HUDEP-2 (cell line): ENCODE results near the gene GADD45B.

Experiments used
- DNase-seq, 76 experiments: peaks; one replicate each; lab custom pipeline; 2025; ENCODE audit not compliant: unreplicated experiment in 76 of 76; lab: John Stamatoyannopoulos, UW

GADD45B gene, protein sequence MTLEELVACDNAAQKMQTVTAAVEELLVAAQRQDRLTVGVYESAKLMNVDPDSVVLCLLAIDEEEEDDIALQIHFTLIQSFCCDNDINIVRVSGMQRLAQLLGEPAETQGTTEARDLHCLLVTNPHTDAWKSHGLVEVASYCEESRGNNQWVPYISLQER

GRCh38 chr19:2475702-2476450, at the start of gene GADD45B:
Gene GADD45B, plus strand, starts transcription at chr19:2476127. Its CDS starts 232 bp downstream, at chr19:2476359.
- peak; percentile 56 to 99 (median 97) for DNase-seq

DNA sequence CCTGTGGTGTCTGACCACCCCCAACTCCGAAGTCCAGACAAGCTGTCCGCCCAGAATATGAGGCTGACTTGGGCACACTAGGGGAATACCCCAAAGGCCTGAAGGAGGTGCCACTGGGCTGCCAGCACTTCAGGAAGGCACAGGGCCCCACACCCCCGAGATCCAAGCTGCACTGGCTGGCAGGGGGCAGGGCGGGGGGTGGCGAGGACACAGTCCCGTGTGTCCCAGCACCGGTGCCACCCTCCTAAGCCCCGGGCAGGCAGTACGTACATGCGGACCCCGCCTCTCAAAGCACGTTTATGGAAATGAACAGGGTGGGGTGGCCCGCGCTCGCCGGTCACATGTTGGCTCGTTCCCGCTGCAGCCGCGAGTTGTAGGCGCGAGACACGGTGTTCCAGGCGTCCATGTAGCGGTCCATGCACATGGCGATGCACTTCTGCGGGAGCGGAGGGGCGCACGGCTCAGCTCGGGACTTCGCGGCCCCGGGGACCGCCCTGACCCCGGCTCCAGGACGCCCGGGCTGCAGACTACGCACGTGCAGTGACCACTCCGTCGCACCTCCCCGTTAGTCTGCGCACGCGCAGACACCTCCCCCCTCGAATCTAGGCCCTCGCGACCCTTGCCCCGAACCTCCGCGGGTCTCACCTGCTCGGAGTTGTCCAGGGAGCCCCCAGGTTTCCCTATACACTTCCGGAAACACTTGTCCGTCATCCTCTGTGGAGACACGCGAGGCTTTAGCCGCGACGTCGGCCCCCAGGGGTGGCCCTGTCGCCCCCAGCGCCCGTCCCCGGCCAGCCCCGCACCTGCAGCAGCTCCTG, 49.1 kb upstream of the GADD45B start:
- DNase-seq, result peak in 68 of 76 experiments; percentile 29 to 92 (median 68)

DNA sequence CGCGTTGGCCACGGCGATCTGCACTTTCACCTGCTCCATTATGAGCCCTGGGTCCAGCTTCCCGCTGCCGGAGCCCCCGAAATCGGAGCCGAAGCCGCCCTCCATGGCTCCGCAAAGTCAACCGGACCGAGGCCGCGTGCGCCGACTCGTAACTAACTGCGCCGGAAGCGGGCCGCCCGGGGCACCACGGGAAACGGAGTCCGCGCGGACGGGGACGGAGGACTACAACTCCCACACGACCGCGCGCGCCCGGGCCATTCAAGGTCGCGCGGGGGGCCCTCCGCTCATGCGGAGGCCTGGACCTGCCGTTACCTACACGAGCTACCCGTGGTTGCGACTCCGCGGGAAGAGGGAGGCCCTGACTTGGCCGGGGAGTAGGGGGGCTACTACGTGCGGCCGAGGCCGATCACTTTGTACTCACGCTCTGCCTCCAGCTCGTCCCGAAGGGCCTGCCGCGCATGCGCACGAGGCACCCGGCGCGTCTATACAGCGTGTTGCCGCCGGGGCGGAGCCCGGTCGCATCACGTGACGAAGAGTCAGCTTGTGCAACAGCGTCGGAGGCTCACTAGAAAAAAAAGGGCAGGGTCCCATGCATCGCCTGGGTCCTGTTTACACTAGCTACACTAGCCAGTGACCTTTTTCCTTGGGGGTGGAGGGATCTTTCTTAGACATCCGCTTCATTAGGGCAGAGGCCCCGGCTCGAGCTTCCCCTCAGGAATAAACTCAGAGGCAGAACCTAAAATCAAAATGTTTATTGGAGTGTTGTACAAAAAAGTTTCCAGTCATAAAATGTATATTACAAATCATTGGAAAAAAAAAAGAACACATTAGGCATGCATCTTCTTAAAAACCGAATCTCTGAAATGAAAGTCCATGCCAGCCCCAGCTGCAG, 48.3 kb upstream of the GADD45B start, which contains the start of gene TIMM13:
TIMM13 (minus strand) TSS at position 158 of the 892 bp plus-strand sequence; CDS start at position 105, 53 bp downstream.
- peak in 75 of 76 experiments; percentile 66 to 100 (median 95) for DNase-seq

- DNase-seq, result no peak
These were observed 47.6 kb upstream of the GADD45B start for GRCh38 chr19:2428321-2428690.

GRCh38 chr19:2428756-2429711, 46.9 kb upstream of the GADD45B start:
- DNase-seq, result no peak

DNA sequence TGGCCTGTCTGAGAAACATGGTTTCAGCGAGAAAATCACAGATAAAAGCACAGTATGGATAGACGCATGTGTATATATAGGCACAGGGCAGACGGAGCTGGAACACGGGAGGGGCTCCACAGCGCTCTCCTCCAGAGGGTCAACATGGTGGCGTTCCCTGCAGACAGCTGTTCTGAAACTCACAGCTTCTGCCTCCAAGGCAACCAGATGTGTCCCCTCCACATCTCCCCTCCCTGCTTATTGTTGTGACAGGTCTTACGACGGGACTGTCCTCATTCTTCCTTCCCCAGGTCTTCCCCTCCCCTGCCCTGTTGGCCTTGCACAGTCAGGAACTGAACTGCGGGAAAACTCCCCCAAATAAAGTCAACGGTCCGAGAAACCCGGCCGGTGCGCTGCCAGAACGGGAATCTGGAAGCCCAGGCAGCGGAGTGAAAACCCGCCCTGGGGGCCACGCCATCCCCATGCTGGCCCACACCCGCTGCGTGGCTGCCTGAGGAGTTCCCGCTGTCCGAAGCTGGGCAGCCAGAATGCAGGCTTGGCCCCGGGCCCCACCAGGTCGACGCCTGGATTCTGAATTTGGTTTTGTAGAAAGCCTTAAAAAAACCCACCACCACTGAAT, 45.9 kb upstream of the GADD45B start:
- DNase-seq, result no peak

GRCh38 chr19:2431318-2432055, 44.4 kb upstream of the GADD45B start:
- no peak for DNase-seq

DNA sequence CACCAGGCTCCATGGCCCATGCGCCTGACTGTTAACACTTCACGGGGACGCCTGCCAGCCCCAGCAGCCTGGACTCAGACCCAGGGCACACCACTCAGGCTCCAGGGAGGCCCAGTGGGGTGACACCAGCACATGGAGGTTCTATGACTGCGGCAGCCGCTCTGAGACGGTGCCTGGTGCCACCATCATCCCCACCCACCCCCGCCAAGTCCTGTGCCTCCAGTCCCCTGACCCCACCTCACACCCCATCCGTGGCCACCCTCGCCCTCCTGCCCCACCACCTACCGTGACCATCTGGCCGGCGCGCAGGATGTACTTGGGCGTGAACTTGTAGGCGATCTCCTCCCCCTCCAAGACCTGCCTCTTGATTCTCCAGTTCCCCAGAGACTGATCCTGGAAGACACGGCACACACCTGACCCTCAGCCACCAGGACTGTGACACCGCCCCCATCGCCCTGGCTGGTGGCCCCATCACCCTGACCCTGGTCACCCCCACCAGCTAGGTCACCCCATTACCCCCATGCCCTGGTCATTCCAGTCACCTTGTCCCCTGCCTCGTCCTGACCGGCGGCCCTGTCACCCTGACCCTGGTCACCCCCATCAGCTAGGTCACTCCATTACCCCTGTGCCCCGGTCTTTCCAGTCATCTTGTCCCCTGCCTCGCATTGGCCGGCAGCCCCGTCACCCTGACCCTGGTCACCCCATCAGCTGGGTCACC, 43.6 kb upstream of the GADD45B start:
- DNase-seq, result no peak

DNA sequence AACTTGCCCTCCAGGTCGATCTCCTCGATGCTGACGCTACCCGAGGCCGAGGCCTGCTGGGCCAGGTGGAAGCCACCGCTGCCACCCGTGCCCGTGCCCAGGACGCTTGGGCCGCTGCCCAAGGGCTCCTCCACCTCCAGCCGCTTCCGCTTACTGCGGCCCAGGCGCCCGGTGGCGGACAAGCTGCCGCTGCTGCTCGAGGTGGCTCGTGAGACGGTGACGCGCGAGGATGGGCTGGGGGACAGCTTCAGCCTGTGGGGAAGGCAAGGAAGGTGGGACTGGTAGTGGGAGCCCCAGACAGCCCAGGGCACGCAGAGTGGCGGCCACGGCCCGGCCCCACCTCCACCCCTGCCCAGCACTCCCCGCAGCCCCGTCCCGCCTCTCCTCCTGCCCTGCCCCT, 42.1 kb upstream of the GADD45B start:
- DNase-seq, result no peak

DNA sequence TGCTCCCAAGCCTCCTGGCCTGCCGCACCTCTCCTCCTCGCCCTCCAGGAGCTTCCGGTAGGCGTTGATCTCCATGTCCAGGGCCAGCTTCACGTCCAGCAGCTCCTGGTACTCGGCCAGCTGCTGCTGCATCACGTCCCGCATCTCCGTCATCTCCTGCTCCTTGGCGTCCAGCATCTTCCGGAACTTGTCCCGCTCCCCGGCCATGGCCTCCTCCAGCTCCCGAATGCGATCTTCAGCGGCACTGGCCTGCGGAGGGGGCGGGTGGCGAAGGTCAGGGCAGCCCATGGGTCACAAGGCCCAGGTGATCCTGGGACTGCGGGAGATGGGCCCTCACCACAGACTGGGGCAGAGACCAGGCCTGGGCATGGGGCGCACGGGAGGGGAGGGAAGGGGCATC, 41.7 kb upstream of the GADD45B start:
- DNase-seq, result no peak

GRCh38 chr19:2434721-2435265, 41.1 kb upstream of the GADD45B start:
- DNase-seq, result no peak

- no peak for DNase-seq
These were observed 39.5 kb upstream of the GADD45B start for GRCh38 chr19:2436384-2436783.

DNA sequence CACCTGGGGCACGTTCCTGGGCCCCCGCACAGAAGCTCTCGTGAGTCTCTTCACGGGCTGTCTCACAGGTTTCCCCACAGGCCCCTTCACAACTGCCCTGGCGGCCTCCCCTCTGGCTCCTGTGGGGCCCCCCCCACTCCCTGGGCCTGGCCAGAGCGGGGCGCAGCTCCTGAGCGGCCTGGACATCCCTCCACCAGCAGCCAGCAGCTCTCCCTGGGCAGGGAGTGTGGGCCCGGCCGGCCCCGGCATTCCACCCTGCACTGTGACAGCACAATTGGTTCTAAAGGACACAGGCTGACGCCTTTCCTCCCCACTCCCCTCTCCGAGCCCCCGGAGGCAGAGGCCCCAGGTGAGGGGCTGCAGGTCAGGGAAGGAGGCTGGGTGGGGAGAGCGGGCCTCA, 39.0 kb upstream of the GADD45B start:
- DNase-seq, result no peak

- DNase-seq, result no peak
These were observed 37.7 kb upstream of the GADD45B start for GRCh38 chr19:2438178-2438577.

DNA sequence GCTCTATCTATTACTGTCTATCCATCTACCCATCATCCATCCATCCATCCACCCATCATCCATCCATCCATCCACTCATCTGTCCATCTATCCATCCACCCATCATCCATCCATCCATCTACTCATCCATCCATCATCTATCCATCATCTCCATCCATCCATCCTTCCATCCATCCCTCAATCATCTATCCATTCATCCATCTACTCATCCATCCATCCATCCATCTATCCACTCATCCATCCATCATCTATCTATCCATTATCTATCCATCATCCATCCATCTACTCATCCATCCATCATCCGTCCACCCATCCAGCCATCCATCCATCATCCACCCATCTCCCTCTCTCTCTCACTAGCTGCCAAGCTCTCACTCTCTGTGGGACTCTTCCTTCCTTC, 35.4 kb upstream of the GADD45B start:
- no peak for DNase-seq

DNA sequence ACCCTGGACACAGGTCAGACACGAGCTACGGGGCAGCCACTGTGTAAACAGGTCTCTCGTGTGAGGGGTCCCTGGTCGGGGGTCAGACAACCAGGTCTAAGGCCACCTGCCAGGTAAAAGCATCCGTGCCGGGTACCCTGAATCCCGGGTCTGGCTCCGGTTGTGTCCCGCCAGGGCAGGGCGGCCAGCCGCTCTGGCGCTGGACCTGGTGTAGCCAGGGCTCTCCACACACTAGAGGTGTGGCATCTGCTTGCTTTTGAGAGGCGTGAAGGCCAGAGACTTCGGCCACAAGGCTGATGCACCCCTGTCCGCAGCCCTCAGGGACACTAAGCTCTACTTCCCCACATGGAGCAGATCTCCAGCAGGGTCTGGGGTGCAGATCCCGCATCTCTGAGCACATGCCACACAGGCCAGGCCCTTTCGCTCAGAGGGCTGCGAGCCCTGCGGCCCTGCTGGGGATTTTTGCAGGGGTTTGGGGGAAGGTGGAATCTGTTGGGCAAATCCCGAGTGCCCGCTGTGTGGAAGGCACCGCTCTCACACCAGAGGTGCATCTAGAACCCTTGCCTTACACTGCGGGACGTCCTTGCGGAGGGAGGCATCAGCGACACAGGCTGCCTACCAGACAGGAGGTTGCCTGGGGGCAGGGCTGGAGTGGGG, 34.7 kb upstream of the GADD45B start:
- no peak for DNase-seq
